Measurements from ENCODE around the gene IL1R2.

IL1R2 gene

GRCh38 chr2:102010902-102011301, 19.1 kb downstream of the IL1R2 start:
- no peak for DNase-seq
- in situ Hi-C loops (cut with HindIII; ENCODE audit: low pct_ligation_motif_present, low pct_unique_long_range_greater_than_20kb, low sequenced_read_pairs), result no loop called here

GRCh38 chr2:102012061-102012614, 20.4 kb downstream of the IL1R2 start:
- DNase-seq, result no peak
- in situ Hi-C loops (cut with HindIII; ENCODE audit: low pct_ligation_motif_present, low pct_unique_long_range_greater_than_20kb, low sequenced_read_pairs), result no loop called here

- no peak for DNase-seq
- in situ Hi-C loops (cut with HindIII; ENCODE audit: low pct_ligation_motif_present, low pct_unique_long_range_greater_than_20kb, low sequenced_read_pairs), result no loop called here
These were observed 21.7 kb downstream of the IL1R2 start for GRCh38 chr2:102013206-102014040.

- DNase-seq, result no peak
- in situ Hi-C loops (cut with HindIII; ENCODE audit: low pct_ligation_motif_present, low pct_unique_long_range_greater_than_20kb, low sequenced_read_pairs), result no loop called here
These were observed 22.2 kb downstream of the IL1R2 start for GRCh38 chr2:102014041-102014345.

- in situ Hi-C loops (cut with HindIII; ENCODE audit: low pct_ligation_motif_present, low pct_unique_long_range_greater_than_20kb, low sequenced_read_pairs), result no loop called here
- DNase-seq, result no peak
These were observed 23.6 kb downstream of the IL1R2 start for GRCh38 chr2:102015399-102015798.

- no peak for DNase-seq
- in situ Hi-C loops (cut with HindIII; ENCODE audit: low pct_ligation_motif_present, low pct_unique_long_range_greater_than_20kb, low sequenced_read_pairs), result no loop called here
These were observed 24.7 kb downstream of the IL1R2 start for GRCh38 chr2:102016399-102016955.

GRCh38 chr2:102018823-102019445, 27.2 kb downstream of the IL1R2 start:
- in situ Hi-C loops (cut with HindIII; ENCODE audit: low pct_ligation_motif_present, low pct_unique_long_range_greater_than_20kb, low sequenced_read_pairs), result no loop called here

GRCh38 chr2:102020596-102021170, 28.9 kb downstream of the IL1R2 start:
- in situ Hi-C loops (cut with HindIII; ENCODE audit: low pct_ligation_motif_present, low pct_unique_long_range_greater_than_20kb, low sequenced_read_pairs), result no loop called here
- peak; percentile 78 for DNase-seq

More at GRCh38 chr2:102018823-102019445, 27.2 kb downstream of the IL1R2 start:
- DNase-seq, result no peak

GRCh38 chr2:102021779-102022178, 30.0 kb downstream of the IL1R2 start:
- in situ Hi-C loops (cut with HindIII; ENCODE audit: low pct_ligation_motif_present, low pct_unique_long_range_greater_than_20kb, low sequenced_read_pairs), result no loop called here
- no peak for DNase-seq

GRCh38 chr2:102022884-102023539, 31.3 kb downstream of the IL1R2 start:
- in situ Hi-C loops (cut with HindIII; ENCODE audit: low pct_ligation_motif_present, low pct_unique_long_range_greater_than_20kb, low sequenced_read_pairs), result no loop called here
- DNase-seq, result no peak

GRCh38 chr2:102024410-102024809, 32.6 kb downstream of the IL1R2 start:
- no peak for DNase-seq
- in situ Hi-C loops (cut with HindIII; ENCODE audit: low pct_ligation_motif_present, low pct_unique_long_range_greater_than_20kb, low sequenced_read_pairs), result no loop called here

GRCh38 chr2:102025016-102025501, 33.3 kb downstream of the IL1R2 start:
- in situ Hi-C loops (cut with HindIII; ENCODE audit: low pct_ligation_motif_present, low pct_unique_long_range_greater_than_20kb, low sequenced_read_pairs), result no loop called here
- DNase-seq, result peak; percentile 46

- DNase-seq, result no peak
- in situ Hi-C loops (cut with HindIII; ENCODE audit: low pct_ligation_motif_present, low pct_unique_long_range_greater_than_20kb, low sequenced_read_pairs), result no loop called here
These were observed 34.0 kb downstream of the IL1R2 start for GRCh38 chr2:102025583-102026267.

GRCh38 chr2:102027036-102027980, 35.5 kb downstream of the IL1R2 start:
- no peak for DNase-seq

GRCh38 chr2:102028470-102028869, 36.7 kb downstream of the IL1R2 start:
- no peak for DNase-seq
- in situ Hi-C loops (cut with HindIII; ENCODE audit: low pct_ligation_motif_present, low pct_unique_long_range_greater_than_20kb, low sequenced_read_pairs), result no loop called here

More at GRCh38 chr2:102027036-102027980, 35.5 kb downstream of the IL1R2 start:
- in situ Hi-C loops (cut with HindIII; ENCODE audit: low pct_ligation_motif_present, low pct_unique_long_range_greater_than_20kb, low sequenced_read_pairs), result no loop called here

GRCh38 chr2:102029405-102029804, 37.6 kb downstream of the IL1R2 start:
- DNase-seq, result no peak
- in situ Hi-C loops (cut with HindIII; ENCODE audit: low pct_ligation_motif_present, low pct_unique_long_range_greater_than_20kb, low sequenced_read_pairs), result no loop called here

- DNase-seq, result no peak
- in situ Hi-C loops (cut with HindIII; ENCODE audit: low pct_ligation_motif_present, low pct_unique_long_range_greater_than_20kb, low sequenced_read_pairs), result no loop called here
These were observed 38.2 kb downstream of the IL1R2 start for GRCh38 chr2:102029952-102030351.
